ENCODE measurements around the gene EHD1. TPM values are rescaled to one million over a fixed set of nuclear protein-coding genes. Genes with fewer than 3 reads are reported as not detected.
A peak's percentile ranks its signal among the peaks of the same experiment; 100 is the strongest.

The EHD1 gene
- total and polyA plus RNA-seq, 2 experiments from 2014 or later = 70.0 to 119 TPM

- H3K36me3 ChIP-seq = peaks cover 5% of the 10 kb centered on the region
- no peaks in the 10 kb centered on the region for H3K9me3 ChIP-seq (ENCODE audit: low read depth)
- peaks cover 57% of the 10 kb centered on the region for H3K4me1 ChIP-seq (ENCODE audit: low read depth)
- H3K27me3 ChIP-seq = no peaks in the 10 kb centered on the region
- no peak overlapping the region for H3K4me3 ChIP-seq
- peak overlapping the region; percentile 57 for H3K27ac ChIP-seq
- DNase-seq (ENCODE audit: low read depth in 1 of 2, low spot score in 1 of 2) = no peak
- TF ChIP-seq CTCF (IDR thresholded peaks at IDR 0.05; ENCODE audit: low read depth, low read length) = no peak
These were observed 3.8 kb downstream of the EHD1 start for GRCh38 chr11:64874308-64875240.

GRCh38 chr11:64872790-64873488, 5.5 kb downstream of the EHD1 start:
- no peak for TF ChIP-seq CTCF (IDR thresholded peaks at IDR 0.05; ENCODE audit: low read depth, low read length)
- Histone ChIP-seq H3K9me3 (ENCODE audit: low read depth) (no peaks in the 10 kb centered on the region), H3K36me3 (peaks cover 5% of the 10 kb centered on the region), H3K4me3 (no peak overlapping the region), H3K27me3 (no peaks in the 10 kb centered on the region), H3K4me1 (ENCODE audit: low read depth) (peaks cover 72% of the 10 kb centered on the region), H3K27ac (peak overlapping the region; percentile 97)
- DNase-seq (ENCODE audit: low read depth in 1 of 2, low spot score in 1 of 2) = no peak

- Histone ChIP-seq H3K36me3 (peaks cover 5% of the 10 kb centered on the region), H3K4me1 (ENCODE audit: low read depth) (peaks cover 64% of the 10 kb centered on the region), H3K4me3 (no peak overlapping the region), H3K27ac (peak overlapping the region; percentile 97), H3K9me3 (ENCODE audit: low read depth) (no peaks in the 10 kb centered on the region), H3K27me3 (no peaks in the 10 kb centered on the region)
- DNase-seq (ENCODE audit: low read depth in 1 of 2, low spot score in 1 of 2) = no peak
- no peak for TF ChIP-seq CTCF (IDR thresholded peaks at IDR 0.05; ENCODE audit: low read depth, low read length)
These were observed 6.9 kb downstream of the EHD1 start for GRCh38 chr11:64871492-64871891.

- Histone ChIP-seq H3K36me3 (peaks cover 5% of the 10 kb centered on the region), H3K9me3 (ENCODE audit: low read depth) (no peaks in the 10 kb centered on the region), H3K4me1 (ENCODE audit: low read depth) (peaks cover 61% of the 10 kb centered on the region), H3K4me3 (no peak overlapping the region), H3K27me3 (no peaks in the 10 kb centered on the region), H3K27ac (peak overlapping the region; percentile 97)
- no peak for DNase-seq (ENCODE audit: low read depth in 1 of 2, low spot score in 1 of 2)
- no peak for TF ChIP-seq CTCF (IDR thresholded peaks at IDR 0.05; ENCODE audit: low read depth, low read length)
These were observed 7.4 kb downstream of the EHD1 start for GRCh38 chr11:64870893-64871466.

- Histone ChIP-seq H3K9me3 (ENCODE audit: low read depth) (no peaks in the 10 kb centered on the region), H3K27ac (peak overlapping the region; percentile 97), H3K4me1 (ENCODE audit: low read depth) (peaks cover 61% of the 10 kb centered on the region), H3K36me3 (peaks cover 5% of the 10 kb centered on the region), H3K27me3 (no peaks in the 10 kb centered on the region), H3K4me3 (no peak overlapping the region)
- TF ChIP-seq CTCF (IDR thresholded peaks at IDR 0.05; ENCODE audit: low read depth, low read length) = no peak
- DNase-seq (ENCODE audit: low read depth in 1 of 2, low spot score in 1 of 2) = peak; percentile 61 to 92
These were observed 8.1 kb downstream of the EHD1 start for GRCh38 chr11:64870176-64870892.
